HEK293T (cell line): ENCODE data around the gene CCDC102A.

Experiments used
- ARNT ChIP-seq: fragments of 450-650 bp; IDR thresholded peaks from 2 replicates; pipeline ENCODE4 v1.6.1; 2017; ENCODE audit warnings: mild to moderate bottlenecking
- BHLHE40 ChIP-seq: fragments of 450-650 bp; IDR thresholded peaks from 2 replicates; pipeline ENCODE4 v1.6.1; 2016; ENCODE audit warnings: mild to moderate bottlenecking, moderate library complexity, borderline replicate concordance
- CTBP1 ChIP-seq: fragments of 450-650 bp; IDR thresholded peaks from 2 replicates; pipeline ENCODE4 v1.6.1; 2016; ENCODE audit warnings: borderline replicate concordance
- FOXA1 ChIP-seq: fragments of 450-650 bp; IDR thresholded peaks from 2 replicates; pipeline ENCODE4 v1.6.1; 2016; ENCODE audit warnings: mild to moderate bottlenecking
- FOXK2 ChIP-seq: fragments of 450-650 bp; IDR thresholded peaks from 2 replicates; pipeline ENCODE4 v1.6.1; 2016; ENCODE audit warnings: mild to moderate bottlenecking
- FOXM1 ChIP-seq: fragments of 450-650 bp; IDR thresholded peaks from 2 replicates; pipeline ENCODE4 v1.6.1; 2017; ENCODE audit warnings: mild to moderate bottlenecking, borderline replicate concordance
- HDGF ChIP-seq: fragments of 450-650 bp; IDR thresholded peaks from 2 replicates; pipeline ENCODE4 v1.6.1; 2017; ENCODE audit warnings: antibody characterized with exemption, borderline replicate concordance
- L3MBTL2 ChIP-seq: fragments of 450-650 bp; conservative IDR thresholded peaks from 2 replicates; pipeline ENCODE4 v1.6.1; 2016; ENCODE audit warnings: mild to moderate bottlenecking
- PKNOX1 ChIP-seq: fragments of 450-650 bp; IDR thresholded peaks from 2 replicates; pipeline ENCODE4 v1.6.1; 2016
- SP1 ChIP-seq: fragments of 450-650 bp; IDR thresholded peaks from 2 replicates; pipeline ENCODE4 v1.6.1; 2017
- SUZ12 ChIP-seq: fragments of 450-650 bp; IDR thresholded peaks from 2 replicates; pipeline ENCODE4 v1.6.1; 2016; ENCODE audit warnings: mild to moderate bottlenecking
- TARDBP ChIP-seq: fragments of 450-650 bp; IDR thresholded peaks from 2 replicates; pipeline ENCODE4 v1.6.1; 2016
- ZNF384 ChIP-seq: fragments of 450-650 bp; IDR thresholded peaks from 2 replicates; pipeline ENCODE4 v1.6.1; 2016

DNA sequence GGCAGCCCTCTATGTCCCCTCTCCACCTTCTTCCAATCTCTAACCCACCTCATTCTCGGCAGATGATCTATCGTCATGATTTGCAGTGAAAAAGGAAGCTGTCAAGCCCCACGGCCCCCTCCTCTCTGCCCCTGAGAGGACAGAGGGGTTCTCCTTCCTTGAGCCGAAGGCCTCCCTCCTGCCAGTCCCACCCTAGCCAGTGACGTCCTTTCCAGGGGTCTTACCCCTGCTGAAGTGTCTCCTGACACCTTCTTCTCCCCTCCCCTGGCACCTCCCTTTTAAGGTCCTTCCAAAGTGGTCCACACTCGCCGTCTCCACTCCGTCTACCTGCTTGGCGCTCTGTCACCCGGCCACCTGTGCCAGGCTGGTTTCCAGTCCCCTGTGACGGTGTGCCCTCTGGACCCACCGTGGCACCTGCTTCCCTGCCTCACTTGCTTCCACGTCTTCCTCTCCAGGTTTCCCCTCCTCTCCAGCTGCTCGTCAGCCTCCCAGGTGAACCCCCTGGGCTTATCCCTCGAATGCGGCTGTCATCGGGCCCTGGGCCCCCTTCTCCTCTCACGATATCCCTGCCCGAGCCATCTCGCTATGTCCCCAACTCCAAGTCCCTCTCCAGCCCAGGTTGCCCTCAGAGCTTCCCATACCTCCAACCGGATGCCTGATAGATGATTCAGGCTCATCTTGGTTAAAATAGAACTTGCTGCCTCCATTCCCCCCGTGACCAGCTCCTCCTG lies 5.7 kb downstream of the CCDC102A start:
- TF ChIP-seq FOXM1 (no peak), HDGF (no peak), SP1 (no peak), FOXA1 (no peak), BHLHE40 (no peak), CTBP1 (no peak), FOXK2 (no peak), SUZ12 (no peak), ARNT (no peak), ZNF384 (no peak), PKNOX1 (no peak), L3MBTL2 (no peak), TARDBP (no peak)
